ENCODE measurements around the gene GMDS.

DNA sequence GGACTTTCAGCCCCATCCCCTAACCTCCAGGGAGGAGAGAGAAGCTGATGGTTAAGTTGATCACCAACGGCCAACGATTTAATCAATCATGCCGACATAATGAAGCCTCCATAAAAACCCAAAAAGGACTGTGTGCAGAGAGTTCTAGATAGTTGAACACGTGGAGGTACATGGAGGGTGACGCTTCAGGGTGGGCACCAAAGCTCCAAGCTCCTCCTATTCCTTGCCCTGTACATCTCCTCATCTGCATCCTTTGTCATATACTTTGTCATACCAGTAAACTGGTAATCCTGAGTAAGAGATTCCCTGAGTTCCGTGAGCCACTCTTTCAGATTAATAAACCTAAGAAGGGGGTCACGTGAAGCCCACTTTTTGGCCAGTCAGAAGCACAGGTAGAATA lies 3.7 kb upstream of the GMDS start:
- no peak for TF ChIP-seq POLR2AphosphoS5 (IDR thresholded peaks at IDR 0.05; ENCODE audit: low read depth, low read length)
- TF ChIP-seq POLR2A (IDR thresholded peaks at IDR 0.05; ENCODE audit: low read depth, low read length) = no peak

Data from GM12892 (cell line).